DMS153 (cell line): ENCODE data around the gene SLCO1A2.
"Not testable (repeated sequence)": the region's sequence is repeated elsewhere in the genome, so short reads cannot be mapped to it uniquely, and the experiment has no call there.

Experiments
- DNase-seq: peaks from one replicate; lab custom pipeline; 2025; lab: John Stamatoyannopoulos, UW

SLCO1A2 gene

GRCh38 chr12:21334771-21335325 is at the start of gene SLCO1A2:
Gene SLCO1A2, minus strand, starts transcription at chr12:21334917. Its CDS starts 270 bp downstream, at chr12:21334647.
- no peak for DNase-seq

GRCh38 chr12:21384261-21384660 is 49.5 kb upstream of the SLCO1A2 start:
- DNase-seq, result no peak

GRCh38 chr12:21381320-21381719 is 46.6 kb upstream of the SLCO1A2 start:
- DNase-seq, result not testable (repeated sequence)

GRCh38 chr12:21379218-21379617 is 44.5 kb upstream of the SLCO1A2 start:
- DNase-seq, result no peak

- DNase-seq, result no peak
These were observed 37.9 kb upstream of the SLCO1A2 start, which contains the start of gene IAPP for GRCh38 chr12:21372602-21373001. Gene IAPP, plus strand, starts transcription at chr12:21372902. Its CDS starts 450 bp downstream, at chr12:21373352.

- no peak for DNase-seq
These were observed 36.2 kb upstream of the SLCO1A2 start for GRCh38 chr12:21370845-21371449.

- no peak for DNase-seq
These were observed 34.6 kb upstream of the SLCO1A2 start for GRCh38 chr12:21369141-21369980.

GRCh38 chr12:21360632-21361031 is 25.9 kb upstream of the SLCO1A2 start:
- not testable (repeated sequence) for DNase-seq

GRCh38 chr12:21354641-21355040 is 19.9 kb upstream of the SLCO1A2 start:
- no peak for DNase-seq

GRCh38 chr12:21353948-21354347 is 19.2 kb upstream of the SLCO1A2 start:
- no peak for DNase-seq

GRCh38 chr12:21353487-21353886 is 18.8 kb upstream of the SLCO1A2 start:
- DNase-seq, result no peak

- peak; percentile 25 for DNase-seq
These were observed 16.3 kb upstream of the SLCO1A2 start for GRCh38 chr12:21350975-21351374.

GRCh38 chr12:21346542-21347205 is 12.0 kb upstream of the SLCO1A2 start:
- DNase-seq, result no peak

- no peak for DNase-seq
These were observed 8.9 kb upstream of the SLCO1A2 start for GRCh38 chr12:21343636-21344035.

- DNase-seq, result no peak
These were observed 7.1 kb upstream of the SLCO1A2 start for GRCh38 chr12:21341769-21342168.

- no peak for DNase-seq
These were observed 5.7 kb upstream of the SLCO1A2 start for GRCh38 chr12:21340403-21340802.

GRCh38 chr12:21339921-21340320 is 5.2 kb upstream of the SLCO1A2 start:
- no peak for DNase-seq

GRCh38 chr12:21337959-21338744 is 3.4 kb upstream of the SLCO1A2 start:
- DNase-seq, result no peak

GRCh38 chr12:21337453-21337852 is 2.7 kb upstream of the SLCO1A2 start:
- no peak for DNase-seq

GRCh38 chr12:21336656-21337055 is 1.9 kb upstream of the SLCO1A2 start:
- DNase-seq, result no peak

- no peak for DNase-seq
These were observed 3.9 kb downstream of the SLCO1A2 start for GRCh38 chr12:21330682-21331253.
